ENCODE data around the gene C1orf53. TPM values are rescaled to one million over a fixed set of nuclear protein-coding genes. Genes with fewer than 3 reads are reported as not detected.
A peak's percentile ranks its signal among the peaks of the same experiment; 100 is the strongest.

The C1orf53 gene
- total RNA-seq, 2 experiments from 2014 or later = 0.96 to 1.2 TPM

- no peak overlapping the region for H3K27ac Mint-ChIP-seq
- CTCF ChIA-PET = interaction anchor here (0.6 to 1.7 kb wide), 10 partner anchors 8 to 397 kb away, joined by 3 to 7 read pairs (median 4); no protein-coding TSS in a partner anchor
- no peaks in the 10 kb centered on the region for H3K36me3 Mint-ChIP-seq (ENCODE audit: low read depth)
- H3K27me3 Mint-ChIP-seq = peaks cover 93% of the 10 kb centered on the region
- peaks cover 60% of the 10 kb centered on the region for H3K4me1 Mint-ChIP-seq (ENCODE audit: low read depth)
- H3K4me3 Mint-ChIP-seq = peak overlapping the region; percentile 69
- DNase-seq (peak; percentile 30), ATAC-seq (peak; percentile 21)
- H3K9me3 Mint-ChIP-seq = no peaks in the 10 kb centered on the region
- no peak for TF ChIP-seq CTCF (IDR thresholded peaks at IDR 0.05)
- intact Hi-C loops (cut with micrococcal nuclease) = loop anchor here (5.0 to 10.0 kb wide), 4 partner anchors 143 to 547 kb away; partner anchors contain the start of genes DENND1B and NEK7
- POLR2A ChIA-PET = interaction anchor here (0.6 to 1.3 kb wide), 4 partner anchors 10 to 16 kb away, joined by 3 to 6 read pairs (median 3); no protein-coding TSS in a partner anchor
Observed at GRCh38 chr1:197917805-197918651, 15.6 kb downstream of the C1orf53 start.

- Mint-ChIP-seq H3K9me3 (no peaks in the 10 kb centered on the region), H3K4me1 (ENCODE audit: low read depth) (peaks cover 54% of the 10 kb centered on the region), H3K36me3 (ENCODE audit: low read depth) (no peaks in the 10 kb centered on the region), H3K27ac (no peak overlapping the region), H3K4me3 (peak overlapping the region; percentile 69), H3K27me3 (peaks cover 88% of the 10 kb centered on the region)
- no peak for TF ChIP-seq CTCF (IDR thresholded peaks at IDR 0.05)
- CTCF ChIA-PET = interaction anchor here (0.7 to 1.5 kb wide), 5 partner anchors 7 to 397 kb away, joined by 3 to 5 read pairs (median 5); no protein-coding TSS in a partner anchor
- DNase-seq = no peak
- POLR2A ChIA-PET = interaction anchor here (0.9 to 1.3 kb wide), 2 partner anchors 15 to 16 kb away, joined by 3 read pairs; no protein-coding TSS in a partner anchor
- intact Hi-C loops (cut with micrococcal nuclease) = loop anchor here (5.0 to 10.0 kb wide), 4 partner anchors 144 to 546 kb away; partner anchors contain the start of genes DENND1B and NEK7
- no peak for ATAC-seq
Observed at GRCh38 chr1:197918807-197919345, 16.4 kb downstream of the C1orf53 start.

GRCh38 chr1:197919346-197920066 is 17.1 kb downstream of the C1orf53 start:
- TF ChIP-seq CTCF (IDR thresholded peaks at IDR 0.05) = no peak
- Mint-ChIP-seq H3K4me1 (ENCODE audit: low read depth) (peaks cover 50% of the 10 kb centered on the region), H3K27me3 (peaks cover 81% of the 10 kb centered on the region), H3K27ac (no peak overlapping the region), H3K36me3 (ENCODE audit: low read depth) (no peaks in the 10 kb centered on the region), H3K9me3 (no peaks in the 10 kb centered on the region), H3K4me3 (peak overlapping the region; percentile 69)
- DNase-seq = no peak
- ChIA-PET POLR2A (interaction anchor here (0.9 kb wide), 1 partner anchor 12 kb away, joined by 3 read pairs; no protein-coding TSS in a partner anchor), CTCF (interaction anchor here (1.0 to 2.6 kb wide), 6 partner anchors 9 to 305 kb away, joined by 3 to 12 read pairs (median 4); no protein-coding TSS in a partner anchor)
- ATAC-seq = peak; percentile 9
- intact Hi-C loops (cut with micrococcal nuclease) = loop anchor here (5.0 to 10.0 kb wide), 6 partner anchors 52 to 545 kb away; partner anchors contain the start of genes DENND1B and NEK7

GRCh38 chr1:197920067-197920396 is 17.6 kb downstream of the C1orf53 start:
- Mint-ChIP-seq H3K36me3 (ENCODE audit: low read depth) (no peaks in the 10 kb centered on the region), H3K4me1 (ENCODE audit: low read depth) (peaks cover 50% of the 10 kb centered on the region), H3K4me3 (peak overlapping the region; percentile 69), H3K9me3 (no peaks in the 10 kb centered on the region), H3K27me3 (peaks cover 78% of the 10 kb centered on the region), H3K27ac (no peak overlapping the region)
- intact Hi-C loops (cut with micrococcal nuclease) = loop anchor here (5.0 kb wide), 2 partner anchors 53 to 303 kb away; no protein-coding TSS in a partner anchor
- CTCF ChIA-PET = interaction anchor here (0.8 to 2.6 kb wide), 7 partner anchors 10 to 394 kb away, joined by 3 to 12 read pairs (median 3); partner anchors contain the start of gene C1orf53
- TF ChIP-seq CTCF (IDR thresholded peaks at IDR 0.05) = no peak
- DNase-seq (no peak), ATAC-seq (peak; percentile 5)
- POLR2A ChIA-PET = interaction anchor here (0.6 to 0.9 kb wide), 2 partner anchors 12 to 756 kb away, joined by 3 read pairs; no protein-coding TSS in a partner anchor
